ENCODE results near the gene SYTL3.

DNA sequence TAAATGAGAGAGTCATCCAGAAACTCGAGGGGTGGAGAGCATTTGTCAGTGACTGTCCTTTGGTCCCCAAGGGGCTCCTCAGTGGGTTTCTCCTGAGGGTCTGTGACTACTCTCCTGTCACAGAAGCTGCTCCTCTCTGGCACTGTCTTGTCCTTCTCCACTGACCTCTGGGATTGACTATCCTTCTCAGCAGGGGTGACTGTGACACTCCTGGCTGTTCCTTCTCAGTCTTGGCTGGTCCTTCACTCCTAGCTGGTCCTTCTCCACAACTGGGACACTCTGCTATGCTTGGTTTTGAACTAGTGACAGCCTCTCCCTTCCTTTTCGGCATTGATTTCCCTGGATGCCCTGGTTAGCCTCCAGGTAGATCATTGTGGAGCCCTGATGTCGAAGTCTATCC, 38.8 kb upstream of the SYTL3 start:
- TF ChIP-seq, protein P1, sequence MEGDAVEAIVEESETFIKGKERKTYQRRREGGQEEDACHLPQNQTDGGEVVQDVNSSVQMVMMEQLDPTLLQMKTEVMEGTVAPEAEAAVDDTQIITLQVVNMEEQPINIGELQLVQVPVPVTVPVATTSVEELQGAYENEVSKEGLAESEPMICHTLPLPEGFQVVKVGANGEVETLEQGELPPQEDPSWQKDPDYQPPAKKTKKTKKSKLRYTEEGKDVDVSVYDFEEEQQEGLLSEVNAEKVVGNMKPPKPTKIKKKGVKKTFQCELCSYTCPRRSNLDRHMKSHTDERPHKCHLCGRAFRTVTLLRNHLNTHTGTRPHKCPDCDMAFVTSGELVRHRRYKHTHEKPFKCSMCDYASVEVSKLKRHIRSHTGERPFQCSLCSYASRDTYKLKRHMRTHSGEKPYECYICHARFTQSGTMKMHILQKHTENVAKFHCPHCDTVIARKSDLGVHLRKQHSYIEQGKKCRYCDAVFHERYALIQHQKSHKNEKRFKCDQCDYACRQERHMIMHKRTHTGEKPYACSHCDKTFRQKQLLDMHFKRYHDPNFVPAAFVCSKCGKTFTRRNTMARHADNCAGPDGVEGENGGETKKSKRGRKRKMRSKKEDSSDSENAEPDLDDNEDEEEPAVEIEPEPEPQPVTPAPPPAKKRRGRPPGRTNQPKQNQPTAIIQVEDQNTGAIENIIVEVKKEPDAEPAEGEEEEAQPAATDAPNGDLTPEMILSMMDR (IDR thresholded peaks at IDR 0.05), result no peak
- no peak for TF ChIP-seq EZH2 (IDR thresholded peaks at IDR 0.05; ENCODE audit: borderline replicate concordance, insufficient read depth, low read depth, low read length, poor library complexity, severe bottlenecking)

All from B cell (primary cell).